ENCODE measurements around the gene RFX3. TPM values are rescaled to one million over a fixed set of nuclear protein-coding genes. Genes with fewer than 3 reads are reported as not detected.
A peak's percentile ranks its signal among the peaks of the same experiment; 100 is the strongest.

Gene RFX3
- total and polyA plus RNA-seq, 2 donors (not counting 3 experiments of a cell fraction or from before 2014, with no cell fraction given) = 4.8 to 10.5 TPM

- Histone ChIP-seq H3K4me1 (ENCODE audit: control insufficient read depth, extremely low read depth, insufficient read depth, low read length) (no peaks in the 10 kb centered on the region), H3K4me2 (ENCODE audit: insufficient read depth, low read length) (no peak overlapping the region), H3K36me3 (ENCODE audit: control insufficient read depth in 2 of 2, extremely low read depth in 1 of 2, insufficient read depth in 2 of 2, low read length in 2 of 2) (no peaks in the 10 kb centered on the region), H4K20me1 (replicated peaks; ENCODE audit: control insufficient read depth, extremely low read depth, insufficient read depth, low read length) (no peaks in the 10 kb centered on the region), H3K9me3 (replicated peaks; ENCODE audit: control insufficient read depth, insufficient read depth, low read length) (no peaks in the 10 kb centered on the region), H3K27me3 (ENCODE audit: control insufficient read depth in 2 of 2, insufficient read depth in 2 of 2, low read length in 2 of 2) (peaks cover 29 to 33% of the 10 kb centered on the region in 2 experiments), H3K27ac (ENCODE audit: insufficient read depth, low read depth, low read length) (no peak overlapping the region), H3K79me2 (ENCODE audit: control insufficient read depth, insufficient read depth, low read length) (no peaks in the 10 kb centered on the region), H3K4me3 (replicated peaks in 1 of 3; ENCODE audit: insufficient read depth in 1 of 3, low read depth in 1 of 3, low read length in 3 of 3) (no peak overlapping the region), H2AFZ (ENCODE audit: low read depth, low read length) (no peak overlapping the region), H3K9me1 (replicated peaks; ENCODE audit: control insufficient read depth, extremely low read depth, insufficient read depth, low read length) (no peaks in the 10 kb centered on the region), H3K9ac (replicated peaks; ENCODE audit: extremely low read depth, insufficient read depth, low read length) (no peak overlapping the region)
- ChIA-PET CTCF (no interaction called here), POLR2A (no interaction called here)
- intact Hi-C loops (cut with micrococcal nuclease) = loop anchor here (1.0 to 2.0 kb wide), 2 partner anchors 320 to 324 kb away; no protein-coding TSS in a partner anchor
- no peak for DNase-seq (ENCODE audit: low read depth, low spot score)
- TF ChIP-seq MYC (IDR thresholded peaks at IDR 0.05; ENCODE audit: low read depth, low read length) (no peak), EZH2 (IDR thresholded peaks at IDR 0.05; ENCODE audit: borderline replicate concordance, low read depth, low read length, severe bottlenecking) (peak; percentile 30)
- dilution Hi-C loops (cut with MboI; ENCODE audit: extremely low pct_ligation_motif_present, low sequenced_read_pairs) = no loop called here
- no TSS peak for BruUV-seq (replicated peaks)
- no peak for FAIRE-seq
These were observed 345.1 kb downstream of the RFX3 start for GRCh38 chr9:3180696-3181048.

GRCh38 chr9:3179711-3180110, 346.1 kb downstream of the RFX3 start:
- Histone ChIP-seq H3K27me3 (ENCODE audit: control insufficient read depth in 2 of 2, insufficient read depth in 2 of 2, low read length in 2 of 2) (peaks cover 29 to 33% of the 10 kb centered on the region in 2 experiments), H3K27ac (ENCODE audit: insufficient read depth, low read depth, low read length) (no peak overlapping the region), H3K4me3 (replicated peaks in 1 of 3; ENCODE audit: insufficient read depth in 1 of 3, low read depth in 1 of 3, low read length in 3 of 3) (no peak overlapping the region), H3K36me3 (ENCODE audit: control insufficient read depth in 2 of 2, extremely low read depth in 1 of 2, insufficient read depth in 2 of 2, low read length in 2 of 2) (no peaks in the 10 kb centered on the region), H3K79me2 (ENCODE audit: control insufficient read depth, insufficient read depth, low read length) (no peaks in the 10 kb centered on the region), H3K9ac (replicated peaks; ENCODE audit: extremely low read depth, insufficient read depth, low read length) (no peak overlapping the region), H2AFZ (ENCODE audit: low read depth, low read length) (no peak overlapping the region), H3K9me1 (replicated peaks; ENCODE audit: control insufficient read depth, extremely low read depth, insufficient read depth, low read length) (no peaks in the 10 kb centered on the region), H3K9me3 (replicated peaks; ENCODE audit: control insufficient read depth, insufficient read depth, low read length) (no peaks in the 10 kb centered on the region), H3K4me1 (ENCODE audit: control insufficient read depth, extremely low read depth, insufficient read depth, low read length) (no peaks in the 10 kb centered on the region), H3K4me2 (ENCODE audit: insufficient read depth, low read length) (no peak overlapping the region), H4K20me1 (replicated peaks; ENCODE audit: control insufficient read depth, extremely low read depth, insufficient read depth, low read length) (no peaks in the 10 kb centered on the region)
- TF ChIP-seq POLR2A (IDR thresholded peaks at IDR 0.05; ENCODE audit: low read depth, low read length) (no peak), MAX (IDR thresholded peaks at IDR 0.05; ENCODE audit: insufficient read depth, insufficient read length) (no peak), GATA2 (IDR thresholded peaks at IDR 0.05; ENCODE audit: insufficient read depth, insufficient read length, low read depth, low read length) (no peak)
- ChIA-PET CTCF (interaction anchor here (1.5 kb wide), 1 partner anchor 9 kb away, joined by 4 read pairs; no protein-coding TSS in a partner anchor), POLR2A (no interaction called here)
- DNase-seq (ENCODE audit: low read depth, low spot score) (no peak), FAIRE-seq (no peak)
- no TSS peak for BruUV-seq (replicated peaks)
- intact Hi-C loops (cut with micrococcal nuclease) (loop anchor here (2.0 kb wide), 1 partner anchor 323 kb away; no protein-coding TSS in a partner anchor), dilution Hi-C loops (cut with MboI; ENCODE audit: extremely low pct_ligation_motif_present, low sequenced_read_pairs) (no loop called here)
